Middle frontal gyrus (tissue), 1 donor: ENCODE measurements around the gene RELN.
"Not testable (repeated sequence)": the region's sequence is repeated elsewhere in the genome, so short reads cannot be mapped to it uniquely, and the experiment has no call there.

Experiments used
- DNase-seq: peaks from one replicate; pipeline ENCODE4 v3.0.0-alpha.2; 2015; ENCODE audit warnings: low spot score; ENCODE audit errors: extremely low spot score

RELN gene

GRCh38 chr7:103944230-103944900 is 45.1 kb downstream of the RELN start:
- no peak for DNase-seq

- no peak for DNase-seq
Observed at GRCh38 chr7:103941976-103942375, 47.5 kb downstream of the RELN start.

GRCh38 chr7:103940382-103941268 is 48.8 kb downstream of the RELN start:
- DNase-seq, result no peak

- DNase-seq, result no peak
Observed at GRCh38 chr7:103937680-103938079, 51.8 kb downstream of the RELN start.

- DNase-seq, result no peak
Observed at GRCh38 chr7:103936558-103936957, 52.9 kb downstream of the RELN start.

- DNase-seq, result no peak
Observed at GRCh38 chr7:103934508-103934907, 55.0 kb downstream of the RELN start.

- no peak for DNase-seq
Observed at GRCh38 chr7:103932389-103932788, 57.1 kb downstream of the RELN start.

- no peak for DNase-seq
Observed at GRCh38 chr7:103929901-103930311, 59.6 kb downstream of the RELN start.

- no peak for DNase-seq
Observed at GRCh38 chr7:103928581-103928980, 60.9 kb downstream of the RELN start.

- no peak for DNase-seq
Observed at GRCh38 chr7:103924184-103924583, 65.3 kb downstream of the RELN start.

- no peak for DNase-seq
Observed at GRCh38 chr7:103922407-103922806, 67.1 kb downstream of the RELN start.

- DNase-seq, result no peak
Observed at GRCh38 chr7:103921692-103922091, 67.8 kb downstream of the RELN start.

- DNase-seq, result no peak
Observed at GRCh38 chr7:103919272-103919868, 70.1 kb downstream of the RELN start.

GRCh38 chr7:103918631-103919271 is 70.7 kb downstream of the RELN start:
- no peak for DNase-seq

- DNase-seq, result no peak
Observed at GRCh38 chr7:103915680-103916357, 73.6 kb downstream of the RELN start.

- no peak for DNase-seq
Observed at GRCh38 chr7:103914147-103914899, 75.1 kb downstream of the RELN start.

GRCh38 chr7:103912891-103913605 is 76.4 kb downstream of the RELN start:
- DNase-seq, result no peak

GRCh38 chr7:103911015-103911414 is 78.4 kb downstream of the RELN start:
- not testable (repeated sequence) for DNase-seq

GRCh38 chr7:103905997-103906396 is 83.5 kb downstream of the RELN start:
- DNase-seq, result no peak

- DNase-seq, result no peak
Observed at GRCh38 chr7:103902917-103903316, 86.5 kb downstream of the RELN start.
